ENCODE results near the gene PTPN7.
"Not testable (repeated sequence)": the region's sequence is repeated elsewhere in the genome, so short reads cannot be mapped to it uniquely, and the experiment has no call there.

Gene PTPN7

GRCh38 chr1:202149566-202149965, 10.8 kb downstream of the PTPN7 start:
- no peak for DNase-seq (ENCODE audit: low spot score)
- H3K27ac ChIP-seq (ENCODE audit: poor library complexity, severe bottlenecking): no peak overlapping the region

DNA sequence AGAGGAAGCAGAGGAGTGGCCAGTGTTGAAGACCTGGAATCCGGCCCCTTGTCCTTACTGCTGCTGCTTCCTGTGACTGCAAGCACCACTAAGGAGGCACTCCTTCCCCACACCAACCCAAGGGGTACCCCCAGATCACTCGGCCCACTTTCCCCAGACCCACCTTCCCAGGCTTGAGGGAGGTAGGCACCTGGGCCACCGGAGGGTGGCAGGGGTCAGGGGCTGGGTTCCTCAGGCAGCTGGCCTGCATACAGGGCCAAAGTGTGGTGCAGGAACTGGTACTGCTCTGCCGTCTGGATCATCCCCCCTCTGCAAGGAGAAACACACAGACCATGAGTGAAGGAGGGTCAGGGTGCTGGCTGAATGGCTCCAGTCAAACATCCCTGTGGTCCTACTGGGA, 12.0 kb downstream of the PTPN7 start:
- no peak overlapping the region for H3K27ac ChIP-seq (ENCODE audit: poor library complexity, severe bottlenecking)
- no peaks in the 10 kb centered on the region for H3K9me3 ChIP-seq (ENCODE audit: severe bottlenecking)
- no peak for ATAC-seq (ENCODE audit: low read depth)
- H3K36me3 ChIP-seq (ENCODE audit: low read depth): no peaks in the 10 kb centered on the region
- TF ChIP-seq, protein P1, sequence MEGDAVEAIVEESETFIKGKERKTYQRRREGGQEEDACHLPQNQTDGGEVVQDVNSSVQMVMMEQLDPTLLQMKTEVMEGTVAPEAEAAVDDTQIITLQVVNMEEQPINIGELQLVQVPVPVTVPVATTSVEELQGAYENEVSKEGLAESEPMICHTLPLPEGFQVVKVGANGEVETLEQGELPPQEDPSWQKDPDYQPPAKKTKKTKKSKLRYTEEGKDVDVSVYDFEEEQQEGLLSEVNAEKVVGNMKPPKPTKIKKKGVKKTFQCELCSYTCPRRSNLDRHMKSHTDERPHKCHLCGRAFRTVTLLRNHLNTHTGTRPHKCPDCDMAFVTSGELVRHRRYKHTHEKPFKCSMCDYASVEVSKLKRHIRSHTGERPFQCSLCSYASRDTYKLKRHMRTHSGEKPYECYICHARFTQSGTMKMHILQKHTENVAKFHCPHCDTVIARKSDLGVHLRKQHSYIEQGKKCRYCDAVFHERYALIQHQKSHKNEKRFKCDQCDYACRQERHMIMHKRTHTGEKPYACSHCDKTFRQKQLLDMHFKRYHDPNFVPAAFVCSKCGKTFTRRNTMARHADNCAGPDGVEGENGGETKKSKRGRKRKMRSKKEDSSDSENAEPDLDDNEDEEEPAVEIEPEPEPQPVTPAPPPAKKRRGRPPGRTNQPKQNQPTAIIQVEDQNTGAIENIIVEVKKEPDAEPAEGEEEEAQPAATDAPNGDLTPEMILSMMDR (IDR thresholded peaks at IDR 0.05; ENCODE audit: poor library complexity, severe bottlenecking): no peak
- H3K4me1 ChIP-seq (ENCODE audit: insufficient read depth, poor library complexity, severe bottlenecking): no peaks in the 10 kb centered on the region
- H3K4me3 ChIP-seq (ENCODE audit: severe bottlenecking): no peak overlapping the region
- no peak for DNase-seq (ENCODE audit: low spot score)
- no peaks in the 10 kb centered on the region for H3K27me3 ChIP-seq (ENCODE audit: insufficient read depth, poor library complexity, severe bottlenecking)

More at GRCh38 chr1:202149566-202149965, 10.8 kb downstream of the PTPN7 start:
- no peak for ATAC-seq (ENCODE audit: low read depth)
- TF ChIP-seq, protein P1 (IDR thresholded peaks at IDR 0.05; ENCODE audit: poor library complexity, severe bottlenecking): no peak
- Histone ChIP-seq H3K4me3 (ENCODE audit: severe bottlenecking) (no peak overlapping the region), H3K4me1 (ENCODE audit: insufficient read depth, poor library complexity, severe bottlenecking) (no peaks in the 10 kb centered on the region), H3K27me3 (ENCODE audit: insufficient read depth, poor library complexity, severe bottlenecking) (no peaks in the 10 kb centered on the region), H3K36me3 (ENCODE audit: low read depth) (no peaks in the 10 kb centered on the region), H3K9me3 (ENCODE audit: severe bottlenecking) (no peaks in the 10 kb centered on the region)

DNA sequence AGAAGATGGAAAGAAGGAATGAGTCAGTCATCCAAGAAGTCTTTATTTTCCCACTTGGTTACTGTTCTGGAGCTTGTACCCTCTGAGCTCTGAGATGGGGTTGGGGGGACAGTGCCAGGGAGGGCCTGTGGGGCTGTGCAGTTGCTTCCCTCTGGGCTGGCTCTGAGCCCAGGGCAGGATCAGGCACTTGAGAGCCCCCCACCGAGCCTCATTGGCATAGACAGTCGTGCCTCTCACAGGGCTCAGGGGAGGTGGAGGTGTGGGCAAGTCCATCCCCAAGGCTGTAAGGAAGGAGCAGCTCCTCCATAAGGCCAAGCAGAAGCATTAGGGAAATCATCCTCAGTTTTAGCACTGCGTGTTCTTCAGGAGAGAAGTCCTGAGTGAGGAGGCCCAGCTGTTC, 13.4 kb downstream of the PTPN7 start:
- H3K36me3 ChIP-seq (ENCODE audit: low read depth): peaks cover 3% of the 10 kb centered on the region; the same call in 1 of the 2 replicates
- no peak overlapping the region for H3K27ac ChIP-seq (ENCODE audit: poor library complexity, severe bottlenecking)
- no peaks in the 10 kb centered on the region for H3K4me1 ChIP-seq (ENCODE audit: insufficient read depth, poor library complexity, severe bottlenecking)
- H3K9me3 ChIP-seq (ENCODE audit: severe bottlenecking): no peaks in the 10 kb centered on the region
- TF ChIP-seq, protein P1 (IDR thresholded peaks at IDR 0.05; ENCODE audit: poor library complexity, severe bottlenecking): no peak
- ATAC-seq (ENCODE audit: low read depth) (no peak), DNase-seq (ENCODE audit: low spot score) (no peak)
- H3K4me3 ChIP-seq (ENCODE audit: severe bottlenecking): no peak overlapping the region
- H3K27me3 ChIP-seq (ENCODE audit: insufficient read depth, poor library complexity, severe bottlenecking): no peaks in the 10 kb centered on the region

GRCh38 chr1:202146279-202146678, 14.1 kb downstream of the PTPN7 start:
- TF ChIP-seq, protein P1 (IDR thresholded peaks at IDR 0.05; ENCODE audit: poor library complexity, severe bottlenecking): no peak
- ATAC-seq (ENCODE audit: low read depth): no peak
- H3K27ac ChIP-seq (ENCODE audit: poor library complexity, severe bottlenecking): no peak overlapping the region
- DNase-seq (ENCODE audit: low spot score): no peak
- H3K27me3 ChIP-seq (ENCODE audit: insufficient read depth, poor library complexity, severe bottlenecking): no peaks in the 10 kb centered on the region
- H3K36me3 ChIP-seq (ENCODE audit: low read depth): peaks cover 6% of the 10 kb centered on the region; the same call in 1 of the 2 replicates
- H3K4me1 ChIP-seq (ENCODE audit: insufficient read depth, poor library complexity, severe bottlenecking): no peaks in the 10 kb centered on the region
- no peak overlapping the region for H3K4me3 ChIP-seq (ENCODE audit: severe bottlenecking)
- no peaks in the 10 kb centered on the region for H3K9me3 ChIP-seq (ENCODE audit: severe bottlenecking)

- not testable (repeated sequence) for DNase-seq (ENCODE audit: low spot score); H3K9me3 ChIP-seq (ENCODE audit: severe bottlenecking); H3K4me3 ChIP-seq (ENCODE audit: severe bottlenecking); H3K27ac ChIP-seq (ENCODE audit: poor library complexity, severe bottlenecking); H3K36me3 ChIP-seq (ENCODE audit: low read depth); ATAC-seq (ENCODE audit: low read depth); H3K27me3 ChIP-seq (ENCODE audit: insufficient read depth, poor library complexity, severe bottlenecking); H3K4me1 ChIP-seq (ENCODE audit: insufficient read depth, poor library complexity, severe bottlenecking)
Observed at GRCh38 chr1:202145744-202146140, 14.7 kb downstream of the PTPN7 start.
